NCI-H187 treated with DMSO at 0.1 percent for 48 hours (cell line): ENCODE results near the gene PSMF1.
"Not testable (repeated sequence)": the region's sequence is repeated elsewhere in the genome, so short reads cannot be mapped to it uniquely, and the experiment has no call there.

Source experiments
- DNase-seq: peaks from one replicate; lab custom pipeline; 2025; lab: John Stamatoyannopoulos, UW

Gene PSMF1

GRCh38 chr20:1122388-1123315 lies 4.2 kb downstream of the PSMF1 start:
- no peak for DNase-seq

- DNase-seq, result no peak
These were observed 5.3 kb downstream of the PSMF1 start for GRCh38 chr20:1123666-1124065.

DNA sequence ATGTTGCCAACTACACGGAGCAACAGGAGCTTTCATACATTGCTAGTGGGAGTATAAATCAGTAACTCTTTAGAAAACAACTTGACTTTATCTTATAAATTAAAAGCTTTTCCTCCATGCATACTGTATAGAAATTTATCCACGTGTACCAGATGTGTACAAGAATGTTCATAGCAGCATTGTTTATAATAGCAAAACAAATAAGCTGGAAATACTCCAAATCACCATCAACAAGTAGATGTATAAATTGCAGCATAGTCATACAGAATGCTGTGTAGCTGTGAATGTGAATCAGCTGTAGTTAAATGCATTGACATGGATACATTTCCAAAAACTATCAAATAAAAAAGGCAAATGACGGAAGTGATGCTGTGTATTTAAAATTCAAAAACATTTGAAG lies 6.0 kb downstream of the PSMF1 start:
- DNase-seq, result no peak

GRCh38 chr20:1125277-1125676 lies 6.9 kb downstream of the PSMF1 start:
- no peak for DNase-seq

GRCh38 chr20:1127840-1128239 lies 9.4 kb downstream of the PSMF1 start:
- DNase-seq, result no peak

- DNase-seq, result no peak
These were observed 11.8 kb downstream of the PSMF1 start for GRCh38 chr20:1130058-1130694.

DNA sequence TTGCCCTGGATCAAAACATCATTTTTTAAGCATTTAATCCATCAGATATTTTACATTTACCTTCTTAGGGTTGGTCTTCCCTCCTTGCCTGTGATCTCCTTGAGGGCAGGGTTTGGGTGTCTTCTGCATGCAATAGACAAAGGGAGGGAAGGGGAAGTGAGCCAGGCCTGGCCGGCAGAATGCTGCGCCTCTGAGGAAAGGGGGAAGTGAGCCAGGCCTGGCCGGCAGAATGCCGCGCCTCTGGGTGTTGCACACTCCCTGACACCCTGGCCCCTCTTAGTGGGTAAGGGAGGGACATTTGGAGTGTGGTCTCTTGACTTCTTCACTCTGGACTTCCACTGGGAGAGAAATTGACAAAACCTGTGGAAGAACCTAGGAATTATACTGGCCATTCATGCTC lies 12.4 kb downstream of the PSMF1 start:
- DNase-seq, result no peak

- no peak for DNase-seq
These were observed 13.0 kb downstream of the PSMF1 start for GRCh38 chr20:1131354-1131753.

DNA sequence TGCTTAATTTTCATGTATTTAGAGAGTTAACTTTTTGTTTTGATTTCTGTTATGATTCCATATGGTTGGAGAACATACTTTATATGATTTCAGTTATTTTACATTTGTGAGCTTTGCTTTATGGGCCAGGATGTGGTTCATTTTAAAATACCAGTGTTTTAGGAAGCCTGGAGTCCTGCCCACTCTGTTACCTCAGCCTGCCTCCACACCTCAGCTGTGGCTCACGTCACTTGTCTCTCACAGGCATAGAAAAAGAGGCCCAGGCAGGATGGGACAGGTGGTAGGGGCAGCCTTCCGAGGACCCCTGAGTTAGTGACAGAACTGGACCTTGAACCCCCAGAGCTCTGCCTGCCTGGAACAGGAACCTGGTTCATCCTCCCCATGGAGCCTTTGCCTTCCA lies 16.0 kb downstream of the PSMF1 start:
- no peak for DNase-seq

DNA sequence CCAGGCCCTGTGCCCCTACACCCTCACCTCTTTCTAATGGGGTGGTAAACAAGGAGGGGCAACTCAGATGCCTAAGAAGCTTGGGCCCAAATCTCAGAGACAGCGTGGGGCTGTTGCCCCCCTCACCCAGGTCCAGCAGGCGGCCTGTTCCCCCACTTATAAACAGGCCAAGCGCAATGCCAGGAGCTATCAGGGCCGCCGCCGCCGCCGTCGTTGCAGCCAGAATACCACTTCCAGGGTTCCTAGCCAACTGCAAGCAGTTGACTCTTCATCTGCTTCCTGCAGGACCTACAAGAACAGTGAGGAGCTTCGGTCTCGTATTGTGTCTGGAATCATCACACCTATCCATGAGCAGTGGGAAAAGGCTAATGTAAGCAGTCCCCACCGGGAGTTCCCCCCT lies 16.4 kb downstream of the PSMF1 start:
- DNase-seq, result no peak

DNA sequence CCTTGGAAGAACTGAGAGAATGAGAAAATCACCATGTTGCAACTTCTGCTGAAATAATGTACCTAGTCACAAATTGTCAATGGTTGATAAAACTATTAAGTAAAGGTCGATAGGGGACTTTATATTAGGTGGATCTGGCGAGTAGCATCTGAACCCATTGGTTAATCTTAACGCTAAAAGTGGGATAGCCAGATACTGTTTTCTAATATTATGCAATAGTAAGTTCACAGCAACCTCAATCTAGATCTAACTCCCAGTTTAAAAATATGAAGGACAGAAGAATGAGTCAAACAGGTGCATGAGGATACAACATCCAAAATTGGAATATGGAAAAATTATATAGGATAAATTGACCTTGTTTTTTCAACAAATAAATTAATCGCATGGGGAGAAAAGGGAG lies 18.8 kb downstream of the PSMF1 start:
- DNase-seq, result no peak

DNA sequence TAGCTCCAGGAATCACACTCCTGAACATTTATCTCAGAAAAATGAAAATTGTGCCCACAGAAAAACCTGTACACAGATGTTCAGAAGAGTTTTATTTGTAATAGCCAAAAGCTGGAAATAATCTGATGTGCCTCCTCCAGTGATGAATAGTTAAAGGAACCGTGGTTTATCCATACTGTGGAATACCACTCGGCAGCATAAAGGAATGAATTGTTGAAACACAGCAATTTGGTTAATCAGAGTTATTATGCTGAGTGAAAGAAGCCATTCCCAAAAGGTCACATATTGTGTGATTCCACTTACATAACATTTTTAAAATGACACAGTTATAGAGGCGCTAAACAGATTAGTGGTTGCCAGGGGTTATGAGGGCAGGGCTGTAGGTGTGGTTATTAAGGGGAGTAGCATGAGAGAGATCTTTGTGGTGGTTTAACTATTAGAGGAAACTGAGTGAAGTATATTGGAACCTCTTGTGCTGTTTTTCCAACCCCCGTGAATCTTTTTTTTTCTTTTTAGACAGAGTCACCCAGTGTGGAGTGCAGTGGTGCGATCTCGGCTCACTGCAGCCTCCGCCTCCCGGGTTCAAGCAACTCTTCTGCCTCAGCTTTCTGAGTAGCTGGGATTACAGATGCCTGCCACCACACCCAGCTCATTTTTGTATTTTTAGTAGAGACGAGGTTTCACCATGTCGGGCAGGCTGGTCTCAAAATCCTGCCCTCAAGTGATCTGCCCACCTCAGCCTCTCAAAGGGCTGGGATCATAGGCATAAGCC lies 26.2 kb downstream of the PSMF1 start:
- DNase-seq, result no peak

DNA sequence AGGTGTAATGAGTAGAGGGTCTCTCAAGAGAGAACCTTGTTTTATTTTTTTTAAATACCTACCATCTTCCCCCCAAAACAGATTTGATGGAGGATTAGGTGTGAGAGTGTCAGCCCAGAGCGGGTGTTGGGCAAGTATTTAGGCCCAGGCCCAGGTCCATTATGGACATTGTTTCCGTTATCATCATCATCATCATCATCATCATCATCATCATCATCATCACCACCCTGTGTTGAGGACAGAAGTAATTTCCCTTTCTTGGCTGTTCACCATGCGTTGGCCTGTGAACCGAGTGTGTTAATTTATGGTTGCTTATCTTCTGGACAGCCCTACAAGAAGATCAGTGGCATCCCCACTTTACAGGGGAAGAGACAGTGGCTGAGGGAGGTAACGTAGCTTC lies 28.6 kb downstream of the PSMF1 start:
- DNase-seq, result no peak

DNA sequence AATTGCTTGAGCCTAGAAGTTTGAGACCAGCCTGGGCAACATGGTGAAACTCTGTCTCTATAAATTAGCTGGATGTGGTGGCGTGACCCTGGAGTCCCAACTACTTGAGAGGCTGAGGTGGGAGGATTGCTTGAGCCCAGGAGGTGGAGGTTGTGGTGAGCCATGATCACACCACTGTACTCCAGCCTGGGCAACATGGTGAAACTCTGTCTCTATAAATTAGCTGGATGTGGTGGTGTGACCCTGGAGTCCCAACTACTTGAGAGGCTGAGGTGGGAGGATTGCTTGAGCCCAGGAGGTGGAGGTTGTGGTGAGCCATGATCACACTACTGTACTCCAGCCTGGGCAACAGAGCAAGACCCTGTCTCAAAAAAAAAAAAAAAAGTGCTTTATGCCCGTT lies 31.4 kb downstream of the PSMF1 start:
- DNase-seq, result not testable (repeated sequence)

DNA sequence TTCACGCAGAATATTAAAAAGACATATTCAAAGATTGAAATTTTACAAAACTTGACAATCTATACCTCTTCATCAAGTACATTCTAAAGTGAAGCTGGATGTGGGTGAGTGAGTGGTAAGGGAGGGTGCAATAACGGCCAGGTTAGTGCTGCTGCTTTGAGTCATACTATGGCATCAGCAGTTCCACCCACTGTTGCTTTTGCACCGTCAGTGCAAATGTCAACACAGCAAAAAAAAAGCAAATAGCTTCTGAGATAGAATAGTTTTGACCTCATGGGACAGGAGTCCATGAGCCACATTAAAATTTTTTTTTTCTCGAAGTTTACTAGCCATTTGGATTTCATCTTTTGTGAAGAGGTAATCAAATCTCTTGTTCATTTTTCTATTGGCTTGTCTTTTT lies 31.8 kb downstream of the PSMF1 start:
- no peak for DNase-seq

GRCh38 chr20:1150968-1151367 lies 32.6 kb downstream of the PSMF1 start:
- DNase-seq, result no peak

GRCh38 chr20:1154226-1154625 lies 35.8 kb downstream of the PSMF1 start:
- DNase-seq, result no peak

GRCh38 chr20:1154691-1155090 lies 36.3 kb downstream of the PSMF1 start:
- no peak for DNase-seq

DNA sequence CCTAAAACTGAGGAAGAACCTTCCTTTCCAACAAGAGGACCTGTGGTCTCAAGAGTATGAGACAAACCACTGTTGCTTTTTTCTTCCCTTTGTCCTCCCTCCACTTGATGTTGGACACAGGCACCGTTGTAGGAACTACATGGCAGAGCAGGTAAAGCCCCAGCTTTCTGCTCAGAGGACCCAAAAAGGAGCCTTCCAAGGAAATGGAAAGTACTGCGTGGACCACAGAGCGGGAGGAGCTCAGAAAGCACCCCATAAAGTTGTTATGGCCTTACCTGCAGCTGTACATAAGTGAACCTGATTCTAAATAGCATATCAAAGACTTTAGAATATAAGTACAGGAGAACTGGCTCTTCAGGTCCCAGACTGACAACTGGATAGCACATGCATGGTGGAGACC lies 36.9 kb downstream of the PSMF1 start:
- no peak for DNase-seq

DNA sequence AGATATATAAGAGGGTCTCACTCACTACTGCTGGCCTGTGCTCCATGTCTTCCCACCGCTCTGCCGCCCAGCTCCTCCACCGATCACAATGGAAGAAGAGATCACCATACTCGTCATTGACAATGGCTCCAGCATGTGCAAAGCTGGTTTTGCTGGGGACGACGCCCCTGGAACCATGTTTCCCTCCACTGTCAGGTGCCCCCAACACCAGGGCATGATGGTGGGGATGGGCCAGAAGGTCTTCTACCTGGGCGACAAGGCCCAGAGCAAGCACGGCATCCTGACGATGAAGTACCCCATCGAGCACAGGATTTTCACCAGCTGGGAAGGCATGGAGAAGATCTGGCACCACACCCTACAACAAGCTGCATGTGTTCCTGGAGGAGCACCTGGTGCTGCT lies 42.1 kb downstream of the PSMF1 start:
- no peak for DNase-seq

- DNase-seq, result no peak
These were observed 42.6 kb downstream of the PSMF1 start for GRCh38 chr20:1160991-1161390.

- no peak for DNase-seq
These were observed 44.7 kb downstream of the PSMF1 start for GRCh38 chr20:1163105-1163504.

DNA sequence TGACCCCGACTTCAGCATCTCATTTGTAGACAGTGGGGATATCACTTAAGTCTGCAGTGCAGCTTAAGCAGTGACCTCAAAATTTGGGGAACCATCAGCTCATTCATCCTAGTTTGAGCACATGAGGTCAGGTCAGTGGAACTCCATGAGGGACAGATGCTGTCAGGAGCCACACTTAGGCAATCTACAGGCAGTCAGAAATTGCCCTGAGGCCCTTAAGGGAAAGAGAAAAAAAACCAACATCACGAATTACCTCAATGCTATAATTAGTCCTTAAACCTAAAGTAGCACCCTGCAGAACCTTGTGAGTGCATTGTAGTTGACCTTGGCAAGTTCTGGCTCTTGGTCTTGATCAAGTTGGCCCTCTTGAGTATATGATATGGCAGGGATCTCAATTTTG lies 45.3 kb downstream of the PSMF1 start:
- no peak for DNase-seq
